ENCODE measurements around the gene INPP4A. TPM values are rescaled to one million over a fixed set of nuclear protein-coding genes. Genes with fewer than 3 reads are reported as not detected.
"Not testable (repeated sequence)": the region's sequence is repeated elsewhere in the genome, so short reads cannot be mapped to it uniquely, and the experiment has no call there.

Gene INPP4A
- total RNA-seq, 4 donors from 2014 or later = 22.8 to 35.8 (median 25.4) TPM

DNA sequence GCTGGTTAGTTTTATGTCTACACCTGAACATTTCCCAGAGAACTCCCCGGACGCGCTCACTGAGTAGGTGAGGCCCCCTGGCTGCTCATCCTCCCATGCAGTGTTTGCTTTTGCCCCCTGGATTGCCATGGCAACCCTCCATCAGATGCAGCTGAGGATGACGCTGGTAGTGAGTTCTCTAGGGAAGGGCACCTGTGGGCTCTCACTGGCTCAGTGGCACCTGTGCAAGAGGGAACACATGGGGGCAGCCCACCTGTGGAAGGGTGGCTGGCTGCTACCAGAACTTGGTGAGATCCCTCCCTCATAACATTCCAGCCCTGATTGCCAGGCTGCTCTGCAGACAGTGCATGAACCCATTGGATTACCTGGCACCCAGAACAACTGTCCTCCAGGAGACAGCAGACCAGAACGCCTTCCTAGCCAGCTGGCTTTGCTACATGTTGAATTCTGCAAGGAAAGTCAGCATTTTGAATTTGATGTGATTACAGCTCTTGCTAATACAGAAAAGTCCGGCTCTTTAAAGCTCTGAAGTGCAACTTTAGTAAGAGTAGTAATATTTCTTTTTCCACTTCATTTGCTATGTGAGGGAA, 142.0 kb downstream of the INPP4A start:
- Histone ChIP-seq H3K27me3 (no peaks in the 10 kb centered on the region), H3K4me1 (peaks cover 0 to 14% (median 9%) of the 10 kb centered on the region in 4 donors), H3K27ac (no peak overlapping the region), H3K36me3 (no peaks in the 10 kb centered on the region), H3K4me3 (no peak overlapping the region), H3K9me3 (no peaks in the 10 kb centered on the region)
- DNase-seq = no peak
- intact Hi-C loops (cut with DNase I; ENCODE audit: low total_unique reads) = no loop called here
- 82 to 86% methylated on average over 1 to 6 of the region's 6 CpGs for WGBS, 2 donors (ENCODE audit: low coverage in 1 of 2)
- in situ Hi-C loops (cut with MboI; ENCODE audit: low pct_ligation_motif_present in 1 of 4, low pct_unique_long_range_greater_than_20kb in 1 of 4, low sequenced_read_pairs in 3 of 4) = loop anchor here in 1 of 4 donors (25.0 kb wide), 1 partner anchor 174 kb away; no protein-coding TSS in a partner anchor
- TF ChIP-seq, protein P1, sequence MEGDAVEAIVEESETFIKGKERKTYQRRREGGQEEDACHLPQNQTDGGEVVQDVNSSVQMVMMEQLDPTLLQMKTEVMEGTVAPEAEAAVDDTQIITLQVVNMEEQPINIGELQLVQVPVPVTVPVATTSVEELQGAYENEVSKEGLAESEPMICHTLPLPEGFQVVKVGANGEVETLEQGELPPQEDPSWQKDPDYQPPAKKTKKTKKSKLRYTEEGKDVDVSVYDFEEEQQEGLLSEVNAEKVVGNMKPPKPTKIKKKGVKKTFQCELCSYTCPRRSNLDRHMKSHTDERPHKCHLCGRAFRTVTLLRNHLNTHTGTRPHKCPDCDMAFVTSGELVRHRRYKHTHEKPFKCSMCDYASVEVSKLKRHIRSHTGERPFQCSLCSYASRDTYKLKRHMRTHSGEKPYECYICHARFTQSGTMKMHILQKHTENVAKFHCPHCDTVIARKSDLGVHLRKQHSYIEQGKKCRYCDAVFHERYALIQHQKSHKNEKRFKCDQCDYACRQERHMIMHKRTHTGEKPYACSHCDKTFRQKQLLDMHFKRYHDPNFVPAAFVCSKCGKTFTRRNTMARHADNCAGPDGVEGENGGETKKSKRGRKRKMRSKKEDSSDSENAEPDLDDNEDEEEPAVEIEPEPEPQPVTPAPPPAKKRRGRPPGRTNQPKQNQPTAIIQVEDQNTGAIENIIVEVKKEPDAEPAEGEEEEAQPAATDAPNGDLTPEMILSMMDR (IDR thresholded peaks at IDR 0.05) = no peak
- TF ChIP-seq POLR2AphosphoS5 (IDR thresholded peaks at IDR 0.05) (no peak), POLR2A (IDR thresholded peaks at IDR 0.05) (no peak), EP300 (IDR thresholded peaks at IDR 0.05; ENCODE audit: low read depth) (no peak)

DNA sequence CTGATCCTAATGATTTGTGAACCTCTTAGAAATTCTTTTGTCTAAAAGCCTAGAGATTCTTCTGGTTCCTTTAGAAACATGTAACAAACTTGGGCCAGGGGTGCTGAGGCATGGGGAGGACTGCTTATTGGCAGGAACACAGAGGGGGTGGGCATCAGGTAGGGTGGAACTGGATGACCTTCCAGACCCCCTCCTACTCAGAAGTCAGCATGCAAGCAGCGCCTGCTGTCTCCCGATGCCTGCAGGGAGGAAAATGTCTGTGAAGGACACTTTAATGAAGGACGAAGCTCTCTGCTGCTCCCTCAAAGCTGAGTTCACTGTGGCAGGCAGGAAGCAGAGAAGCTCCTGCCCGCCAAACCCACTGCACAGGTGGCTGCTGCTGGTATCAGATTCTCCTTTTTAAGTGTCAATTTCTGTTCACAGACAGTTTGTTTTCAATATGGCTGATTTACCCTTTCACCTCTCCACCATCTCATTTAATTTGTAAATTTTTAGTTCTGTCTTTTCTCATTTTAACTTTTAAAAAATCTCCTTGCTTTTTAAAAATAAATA, 144.3 kb downstream of the INPP4A start:
- no peaks in the 10 kb centered on the region for H3K36me3 ChIP-seq
- DNase-seq = no peak
- no peak overlapping the region for H3K27ac ChIP-seq
- H3K4me3 ChIP-seq = no peak overlapping the region
- no peak for TF ChIP-seq POLR2AphosphoS5 (IDR thresholded peaks at IDR 0.05)
- TF ChIP-seq, protein P1 (IDR thresholded peaks at IDR 0.05) = no peak
- TF ChIP-seq EP300 (IDR thresholded peaks at IDR 0.05; ENCODE audit: low read depth) = no peak
- TF ChIP-seq POLR2A (IDR thresholded peaks at IDR 0.05) = no peak
- peaks cover 0 to 8% (median 6%) of the 10 kb centered on the region in 4 donors for H3K4me1 ChIP-seq
- H3K27me3 ChIP-seq = no peaks in the 10 kb centered on the region
- intact Hi-C loops (cut with DNase I; ENCODE audit: low total_unique reads) = no loop called here
- in situ Hi-C loops (cut with MboI; ENCODE audit: low pct_ligation_motif_present in 1 of 4, low pct_unique_long_range_greater_than_20kb in 1 of 4, low sequenced_read_pairs in 3 of 4) = loop anchor here in 1 of 4 donors (25.0 kb wide), 1 partner anchor 177 kb away; no protein-coding TSS in a partner anchor
- no peaks in the 10 kb centered on the region for H3K9me3 ChIP-seq
- 83 to 92% methylated on average over 2 to 4 of the region's 4 CpGs for WGBS, 2 donors (ENCODE audit: low coverage in 1 of 2)

DNA sequence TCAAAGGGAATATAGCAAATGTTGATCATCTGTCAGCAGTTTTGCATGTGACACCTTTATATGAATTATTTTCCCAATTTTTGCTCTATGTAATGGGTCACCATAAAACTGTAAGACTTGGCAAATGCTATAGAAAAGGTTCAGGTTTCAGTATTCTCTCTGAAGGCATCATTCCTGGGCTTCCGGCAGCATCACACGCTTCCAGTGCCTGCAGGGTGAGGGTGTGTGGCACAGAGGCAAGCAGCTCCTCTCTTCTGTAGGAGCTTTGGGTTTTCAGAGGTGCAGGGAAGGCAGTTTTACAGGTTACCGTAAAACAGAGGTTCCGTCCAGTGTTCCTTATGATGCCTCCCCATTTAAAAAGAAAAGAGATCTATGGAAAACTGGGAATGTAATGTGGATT, 144.8 kb downstream of the INPP4A start:
- 96 to 97% methylated on average over 4 of the region's 4 CpGs for WGBS, 2 donors (ENCODE audit: low coverage in 1 of 2)
- no peak overlapping the region for H3K27ac ChIP-seq
- no peak for DNase-seq
- in situ Hi-C loops (cut with MboI; ENCODE audit: low pct_ligation_motif_present in 1 of 4, low pct_unique_long_range_greater_than_20kb in 1 of 4, low sequenced_read_pairs in 3 of 4) (loop anchor here in 1 of 4 donors (25.0 kb wide), 1 partner anchor 177 kb away; no protein-coding TSS in a partner anchor), intact Hi-C loops (cut with DNase I; ENCODE audit: low total_unique reads) (no loop called here)
- H3K27me3 ChIP-seq = no peaks in the 10 kb centered on the region
- H3K4me3 ChIP-seq = no peak overlapping the region
- peaks cover 0 to 3% (median 2%) of the 10 kb centered on the region in 4 donors for H3K4me1 ChIP-seq
- no peaks in the 10 kb centered on the region for H3K36me3 ChIP-seq
- TF ChIP-seq EP300 (IDR thresholded peaks at IDR 0.05; ENCODE audit: low read depth) = no peak
- no peak for TF ChIP-seq POLR2A (IDR thresholded peaks at IDR 0.05)
- TF ChIP-seq, protein P1 (IDR thresholded peaks at IDR 0.05) = no peak
- TF ChIP-seq POLR2AphosphoS5 (IDR thresholded peaks at IDR 0.05) = no peak
- no peaks in the 10 kb centered on the region for H3K9me3 ChIP-seq

DNA sequence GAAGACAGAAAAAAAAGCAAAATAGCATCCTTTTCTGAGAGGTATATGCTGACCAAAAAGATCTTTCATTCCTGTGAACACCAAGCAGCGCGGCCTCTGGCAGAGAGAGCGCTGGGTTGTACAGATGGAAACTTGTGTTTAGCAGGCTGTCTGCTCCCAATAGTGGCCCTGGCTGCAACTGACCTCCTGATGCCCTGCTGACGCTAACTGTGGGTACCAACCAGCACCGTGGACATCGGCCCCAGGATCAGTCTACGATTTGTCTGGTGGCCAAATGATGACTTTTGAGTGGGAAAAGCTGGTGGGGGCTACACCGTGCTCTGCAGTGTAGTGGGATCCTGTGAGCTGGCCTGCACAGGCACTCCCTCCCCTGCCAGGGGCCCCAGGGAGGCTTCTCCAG, 147.9 kb downstream of the INPP4A start:
- H3K4me1 ChIP-seq = no peaks in the 10 kb centered on the region
- H3K4me3 ChIP-seq = no peak overlapping the region
- no peaks in the 10 kb centered on the region for H3K27me3 ChIP-seq
- no peak overlapping the region for H3K27ac ChIP-seq
- peaks cover 0 to 7% (median 2%) of the 10 kb centered on the region in 4 donors for H3K36me3 ChIP-seq
- intact Hi-C loops (cut with DNase I; ENCODE audit: low total_unique reads) (no loop called here), in situ Hi-C loops (cut with MboI; ENCODE audit: low pct_ligation_motif_present in 1 of 4, low pct_unique_long_range_greater_than_20kb in 1 of 4, low sequenced_read_pairs in 3 of 4) (loop anchor here in 2 of 4 donors (10.0 to 25.0 kb wide), 2 partner anchors 178 to 180 kb away; no protein-coding TSS in a partner anchor)
- H3K9me3 ChIP-seq = no peaks in the 10 kb centered on the region
- 93 to 99% methylated on average over 5 to 8 of the region's 8 CpGs for WGBS, 2 donors (ENCODE audit: low coverage in 1 of 2)
- TF ChIP-seq POLR2A (IDR thresholded peaks at IDR 0.05) = no peak
- TF ChIP-seq, protein P1 (IDR thresholded peaks at IDR 0.05) = no peak
- TF ChIP-seq EP300 (IDR thresholded peaks at IDR 0.05; ENCODE audit: low read depth) = no peak
- no peak for TF ChIP-seq POLR2AphosphoS5 (IDR thresholded peaks at IDR 0.05)
- DNase-seq = no peak

DNA sequence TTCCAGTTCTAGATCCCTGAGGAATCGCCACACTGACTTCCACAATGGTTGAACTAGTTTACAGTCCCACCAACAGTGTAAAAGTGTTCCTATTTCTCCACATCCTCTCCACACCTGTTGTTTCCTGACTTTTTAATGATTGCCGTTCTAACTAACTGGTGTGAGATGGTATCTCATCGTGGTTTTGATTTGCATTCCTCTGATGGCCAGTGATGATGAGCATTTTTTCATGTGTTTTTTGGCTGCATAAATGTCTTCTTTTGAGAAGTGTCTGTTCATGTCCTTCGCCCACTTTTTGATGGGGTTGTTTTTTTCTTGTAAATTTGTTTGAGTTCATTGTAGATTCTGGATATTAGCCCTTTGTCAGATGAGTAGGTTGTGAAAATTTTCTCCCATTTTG, 150.0 kb downstream of the INPP4A start:
- H3K27me3 ChIP-seq; H3K9me3 ChIP-seq; intact Hi-C loops (cut with DNase I; ENCODE audit: low total_unique reads); H3K4me1 ChIP-seq; H3K4me3 ChIP-seq; H3K27ac ChIP-seq; DNase-seq: not testable (repeated sequence)
- in situ Hi-C loops (cut with MboI; ENCODE audit: low pct_ligation_motif_present in 1 of 4, low pct_unique_long_range_greater_than_20kb in 1 of 4, low sequenced_read_pairs in 3 of 4) = loop anchor here in 2 of 4 donors (10.0 to 25.0 kb wide), 2 partner anchors 180 to 182 kb away; no protein-coding TSS in a partner anchor
- WGBS, 2 donors (ENCODE audit: low coverage in 1 of 2) = 88 to 93% methylated on average over 2 to 4 of the region's 4 CpGs
- peaks cover 0 to 24% (median 7%) of the 10 kb centered on the region in 4 donors for H3K36me3 ChIP-seq
